Colonic mucosa (tissue), 4 donors: ENCODE data around the gene AP2A1. TPM values are rescaled to one million over a fixed set of nuclear protein-coding genes. Genes with fewer than 3 reads are reported as not detected.

Source experiments
- DNase-seq: peaks from one replicate; pipeline ENCODE4 v3.0.0-alpha.2; 2020
- H3K27ac ChIP-seq: fragments of 200-600 bp; one replicate; pipeline ENCODE4 v1.8.0; 2021
- H3K27me3 ChIP-seq: fragments of 200-600 bp; one replicate; pipeline ENCODE4 v1.8.0; 2021
- H3K36me3 ChIP-seq: fragments of 200-600 bp; one replicate; pipeline ENCODE4 v1.8.0; 2021
- H3K4me1 ChIP-seq: fragments of 200-600 bp; one replicate; pipeline ENCODE4 v1.8.0; 2021; ENCODE audit warnings: mild to moderate bottlenecking
- H3K4me3 ChIP-seq: fragments of 200-600 bp; one replicate; pipeline ENCODE4 v1.8.0; 2021
- H3K9ac ChIP-seq, 2 donors: one replicate each; pipeline ENCODE4 v1.7.0; 2013; ENCODE audit warnings: control low read depth in 2 of 2, low read depth in 2 of 2, low read length in 2 of 2
- H3K9me3 ChIP-seq: fragments of 200-600 bp; one replicate; pipeline ENCODE4 v1.8.0; 2021
- intact Hi-C: fragments of 100-400 bp; cut with DNase I; formaldehyde crosslinking; loops from one replicate; pipeline ENCODE4 v1.14.1; 2022
- total RNA-seq, 2 donors: library from RNA; stranded (reverse); fragmentation: NEBNext Ultra II Directional in 1 of 2; extraction: Animal tissue kit (Norgen Biotek cat#: 25700) in 1 of 2; gene quantifications; one replicate each; pipeline ENCODE4 v1.2.1, GENCODE V29; 2021
- TF ChIP-seq, protein P1 (sequence below): fragments of 200-600 bp; IDR thresholded peaks from one replicate; pipeline ENCODE4 v1.8.0; 2022; ENCODE audit warnings: antibody characterized with exemption, mild to moderate bottlenecking
- donor health status: healthy.
- donor health status: DM: no; HTN: no; CAD: no.
- donor health status: DM: no; HTN: no; CAD: no.

Gene AP2A1
- total RNA-seq, 2 donors from 2014 or later = 80.0 to 92.1 TPM

DNA sequence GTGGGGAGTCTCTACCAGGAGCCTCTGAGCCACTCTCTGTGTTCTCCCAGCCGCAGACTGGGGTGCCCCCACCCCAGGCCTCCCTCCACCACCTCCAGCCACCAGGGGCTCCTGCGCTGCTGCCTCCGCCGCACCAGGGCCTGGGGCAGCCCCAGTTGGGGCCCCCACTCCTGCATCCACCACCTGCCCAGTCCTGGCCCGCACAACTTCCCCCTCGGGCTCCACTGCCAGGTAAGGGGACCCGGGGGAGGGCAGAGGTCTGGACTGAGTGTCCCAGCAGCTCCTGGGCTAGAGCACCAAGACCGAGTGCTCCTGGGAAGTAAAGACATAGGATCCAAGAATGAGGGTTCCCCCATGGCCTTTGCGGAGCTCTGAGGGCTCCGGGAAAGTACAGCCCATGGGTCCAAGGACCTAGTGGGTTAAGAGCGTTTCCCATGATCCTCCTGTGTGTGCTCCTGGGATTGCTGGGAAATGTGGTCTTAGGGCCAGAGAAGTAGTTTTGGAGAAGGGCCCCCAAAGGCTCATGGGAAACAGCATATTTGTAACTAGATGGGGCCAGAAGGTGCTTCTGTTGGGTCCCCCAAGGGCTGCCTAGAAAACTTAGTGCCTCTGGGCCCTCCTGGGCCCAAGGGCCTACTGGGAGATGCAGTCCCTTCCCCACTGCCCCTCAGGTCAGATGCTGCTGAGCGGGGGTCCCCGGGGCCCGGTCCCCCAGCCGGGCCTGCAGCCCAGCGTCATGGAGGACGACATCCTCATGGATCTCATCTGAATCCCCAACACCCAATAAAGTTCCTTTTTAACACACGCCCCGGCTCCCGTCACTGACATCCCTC lies 69.6 kb downstream of the AP2A1 start:
- Histone ChIP-seq H3K36me3 (peaks cover 9% of the 10 kb centered on the region), H3K9ac (no peak overlapping the region), H3K27ac (no peak overlapping the region), H3K27me3 (no peaks in the 10 kb centered on the region), H3K9me3 (no peaks in the 10 kb centered on the region), H3K4me1 (no peaks in the 10 kb centered on the region), H3K4me3 (no peak overlapping the region)
- TF ChIP-seq, protein P1, sequence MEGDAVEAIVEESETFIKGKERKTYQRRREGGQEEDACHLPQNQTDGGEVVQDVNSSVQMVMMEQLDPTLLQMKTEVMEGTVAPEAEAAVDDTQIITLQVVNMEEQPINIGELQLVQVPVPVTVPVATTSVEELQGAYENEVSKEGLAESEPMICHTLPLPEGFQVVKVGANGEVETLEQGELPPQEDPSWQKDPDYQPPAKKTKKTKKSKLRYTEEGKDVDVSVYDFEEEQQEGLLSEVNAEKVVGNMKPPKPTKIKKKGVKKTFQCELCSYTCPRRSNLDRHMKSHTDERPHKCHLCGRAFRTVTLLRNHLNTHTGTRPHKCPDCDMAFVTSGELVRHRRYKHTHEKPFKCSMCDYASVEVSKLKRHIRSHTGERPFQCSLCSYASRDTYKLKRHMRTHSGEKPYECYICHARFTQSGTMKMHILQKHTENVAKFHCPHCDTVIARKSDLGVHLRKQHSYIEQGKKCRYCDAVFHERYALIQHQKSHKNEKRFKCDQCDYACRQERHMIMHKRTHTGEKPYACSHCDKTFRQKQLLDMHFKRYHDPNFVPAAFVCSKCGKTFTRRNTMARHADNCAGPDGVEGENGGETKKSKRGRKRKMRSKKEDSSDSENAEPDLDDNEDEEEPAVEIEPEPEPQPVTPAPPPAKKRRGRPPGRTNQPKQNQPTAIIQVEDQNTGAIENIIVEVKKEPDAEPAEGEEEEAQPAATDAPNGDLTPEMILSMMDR = no peak
- DNase-seq = no peak
- intact Hi-C loops = no loop called here

DNA sequence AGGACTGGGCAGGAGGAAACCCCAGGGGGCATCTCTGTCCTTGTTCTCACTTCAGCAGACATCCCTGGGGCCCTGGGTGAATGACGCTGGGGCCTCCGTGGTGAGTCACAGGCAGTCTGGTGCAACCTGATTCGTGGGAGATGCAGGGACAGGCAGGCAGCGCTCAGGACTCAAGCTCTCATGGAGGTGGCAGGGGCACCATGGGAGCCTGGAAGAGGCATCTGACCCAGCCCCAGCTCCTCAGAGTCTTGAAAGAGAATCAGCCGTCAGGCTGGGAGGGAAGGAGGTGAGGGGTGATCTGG lies 70.2 kb downstream of the AP2A1 start:
- intact Hi-C loops = no loop called here
- H3K9ac ChIP-seq = no peak overlapping the region
- no peaks in the 10 kb centered on the region for H3K4me1 ChIP-seq
- peaks cover 9% of the 10 kb centered on the region for H3K36me3 ChIP-seq
- TF ChIP-seq, protein P1 = no peak
- DNase-seq = no peak
- H3K27ac ChIP-seq = no peak overlapping the region
- no peaks in the 10 kb centered on the region for H3K9me3 ChIP-seq
- H3K4me3 ChIP-seq = no peak overlapping the region
- no peaks in the 10 kb centered on the region for H3K27me3 ChIP-seq

DNA sequence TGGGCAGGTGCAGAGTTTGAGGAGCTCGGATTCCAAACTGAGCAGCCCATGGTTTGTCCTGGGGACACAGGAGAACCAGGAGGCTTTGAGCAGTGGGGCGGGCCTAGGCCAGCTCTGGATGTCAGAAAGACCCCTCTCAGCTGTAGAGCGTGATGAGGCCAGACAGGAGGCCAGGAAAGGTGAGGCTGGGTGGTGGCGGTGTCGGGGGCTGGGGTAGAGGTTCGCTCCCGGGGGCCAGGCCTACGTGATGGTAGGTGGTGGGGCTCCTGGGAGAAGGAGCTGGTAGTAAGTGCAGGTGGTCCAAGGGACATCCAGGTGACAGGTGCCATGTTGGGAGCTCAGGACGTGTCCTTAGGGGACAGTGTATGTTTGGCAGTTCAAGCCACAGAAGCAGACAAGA lies 70.6 kb downstream of the AP2A1 start:
- Histone ChIP-seq H3K4me1 (no peaks in the 10 kb centered on the region), H3K27me3 (no peaks in the 10 kb centered on the region), H3K9ac (no peak overlapping the region), H3K27ac (no peak overlapping the region), H3K4me3 (no peak overlapping the region), H3K36me3 (peaks cover 9% of the 10 kb centered on the region), H3K9me3 (no peaks in the 10 kb centered on the region)
- no peak for DNase-seq
- intact Hi-C loops = no loop called here
- TF ChIP-seq, protein P1 = no peak

DNA sequence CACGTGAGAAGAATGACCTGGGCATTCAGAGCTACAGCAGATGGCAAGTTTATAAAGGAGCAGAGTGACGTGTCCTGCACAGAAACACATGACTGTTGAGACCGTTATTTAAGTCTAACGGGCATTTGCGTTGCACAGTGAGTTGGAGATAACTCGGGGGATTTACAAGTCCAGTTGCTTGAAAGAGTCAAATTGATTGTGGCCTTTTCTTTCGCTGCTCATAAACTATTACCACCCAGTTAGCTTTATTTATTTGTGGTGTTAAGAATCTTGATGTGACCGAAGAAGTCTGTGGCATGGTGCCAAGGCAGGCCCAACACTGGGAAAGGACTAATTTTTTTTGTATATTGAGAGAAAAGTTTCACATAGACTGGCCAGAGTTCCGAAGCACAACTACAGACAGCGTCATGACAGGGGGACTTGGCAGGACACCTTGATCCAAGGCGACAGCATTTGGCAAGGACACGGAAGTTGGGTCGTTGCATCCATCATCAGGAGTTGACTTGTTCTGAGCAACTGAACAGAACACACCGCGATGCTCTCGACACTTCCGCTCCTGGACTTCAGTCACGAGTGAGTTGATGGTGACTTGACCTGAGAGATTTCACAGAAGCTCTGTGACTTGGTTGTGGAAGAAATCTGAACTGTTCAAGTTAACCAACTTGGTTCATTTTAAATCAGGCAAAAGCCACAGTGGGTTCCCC lies 72.2 kb downstream of the AP2A1 start:
- intact Hi-C loops = no loop called here
- TF ChIP-seq, protein P1 = no peak
- H3K9ac ChIP-seq = no peak overlapping the region
- H3K4me3 ChIP-seq = no peak overlapping the region
- peaks cover 9% of the 10 kb centered on the region for H3K36me3 ChIP-seq
- H3K4me1 ChIP-seq = no peaks in the 10 kb centered on the region
- H3K27me3 ChIP-seq = no peaks in the 10 kb centered on the region
- DNase-seq = no peak
- H3K9me3 ChIP-seq = no peaks in the 10 kb centered on the region
- H3K27ac ChIP-seq = no peak overlapping the region

DNA sequence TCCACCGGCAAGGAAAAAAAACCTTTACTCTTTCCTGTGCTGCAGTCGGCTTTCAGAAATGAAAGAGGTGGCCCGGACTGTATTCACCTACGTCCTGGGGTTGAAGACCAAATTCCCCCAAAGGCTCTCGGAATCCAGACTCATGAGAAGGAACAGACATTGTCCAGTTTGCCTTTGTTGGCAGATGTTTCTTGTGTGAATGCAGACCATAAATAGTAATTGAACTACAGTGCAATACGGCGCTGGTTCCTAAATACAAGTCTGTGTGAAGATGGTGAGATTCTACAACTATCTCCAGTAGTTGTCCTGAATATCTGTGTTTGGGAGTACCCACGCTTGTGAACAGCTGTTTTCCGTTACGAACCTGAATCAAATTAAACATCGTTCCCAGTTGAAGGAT lies 72.9 kb downstream of the AP2A1 start:
- Histone ChIP-seq H3K4me1 (no peaks in the 10 kb centered on the region), H3K36me3 (peaks cover 9% of the 10 kb centered on the region), H3K9ac (no peak overlapping the region), H3K27me3 (no peaks in the 10 kb centered on the region), H3K4me3 (no peak overlapping the region), H3K9me3 (no peaks in the 10 kb centered on the region), H3K27ac (no peak overlapping the region)
- DNase-seq = no peak
- intact Hi-C loops = no loop called here
- TF ChIP-seq, protein P1 = no peak
